Testis (tissue), 2 donors: ENCODE results near the gene CACNA2D3.

ENCODE experiments used
- CTCF ChIP-seq, 3 experiments: fragments of 450-650 bp in 2 of 3; fragments of 200-600 bp in 1 of 3; sonication (generic) in 1 of 3; IDR thresholded peaks; one replicate each; pipeline ENCODE4 v1.5.1; 2016 to 2019; ENCODE audit warnings: antibody characterized with exemption in 3 of 3, mild to moderate bottlenecking in 2 of 3, moderate library complexity in 1 of 3
- POLR2A ChIP-seq: fragments of 450-650 bp; IDR thresholded peaks from one replicate; pipeline ENCODE4 v1.6.1; 2017; ENCODE audit warnings: antibody characterized with exemption, mild to moderate bottlenecking, moderate library complexity

GRCh38 chr3:55090291-55090690 lies 967.9 kb downstream of the CACNA2D3 start:
- TF ChIP-seq CTCF (IDR thresholded peaks at IDR 0.05): no peak
- no peak for TF ChIP-seq POLR2A
